Measurements from ENCODE around the gene UBASH3A. TPM values are rescaled to one million over a fixed set of nuclear protein-coding genes. Genes with fewer than 3 reads are reported as not detected.

The UBASH3A gene
- total RNA-seq, 2 experiments from 2014 or later, result not detected

- no peak overlapping the region for H3K27ac ChIP-seq (ENCODE audit: low read depth, low read length, poor library complexity, severe bottlenecking)
- H3K4me3 ChIP-seq (ENCODE audit: low read depth, low read length, poor library complexity, severe bottlenecking), result no peak overlapping the region
- no peak overlapping the region for H2AFZ ChIP-seq (ENCODE audit: low read length)
- H3K79me2 ChIP-seq (ENCODE audit: insufficient read depth, low read depth, low read length), result no peaks in the 10 kb centered on the region
- H3K4me2 ChIP-seq (ENCODE audit: low read length), result no peak overlapping the region
- POLR2A ChIA-PET, result no interaction called here
- CTCF ChIA-PET (ENCODE audit: unreplicated experiment), result no interaction called here
- no peaks in the 10 kb centered on the region for H3K36me3 ChIP-seq (ENCODE audit: insufficient read depth, low read length)
- DNase-seq (ENCODE audit: low spot score), result no peak
- H3K9me2 ChIP-seq (ENCODE audit: insufficient read depth, low read length), result no peaks in the 10 kb centered on the region
- H3K4me1 ChIP-seq (ENCODE audit: insufficient read depth, low read length, poor library complexity, severe bottlenecking), result no peaks in the 10 kb centered on the region
- H4K20me1 ChIP-seq (ENCODE audit: insufficient read depth, low read length), result no peaks in the 10 kb centered on the region
- intact Hi-C loops (cut with micrococcal nuclease; ENCODE audit: unreplicated experiment), result no loop called here
- no peak for TF ChIP-seq EZH2phosphoT487 (IDR thresholded peaks at IDR 0.05; ENCODE audit: borderline replicate concordance, low read depth, low read length)
- TF ChIP-seq CTCF (conservative IDR thresholded peaks at IDR 0.05; ENCODE audit: low read length), result no peak
- peaks cover 7% of the 10 kb centered on the region for H3K9me3 ChIP-seq (ENCODE audit: low read length)
- no TSS peak for BruUV-seq (replicated peaks)
Measured at GRCh38 chr21:42433946-42434551, 30.3 kb downstream of the UBASH3A start.

GRCh38 chr21:42434884-42435283, 31.2 kb downstream of the UBASH3A start:
- Histone ChIP-seq H3K4me1 (ENCODE audit: insufficient read depth, low read length, poor library complexity, severe bottlenecking) (no peaks in the 10 kb centered on the region), H3K9me3 (ENCODE audit: low read length) (peaks cover 7% of the 10 kb centered on the region), H4K20me1 (ENCODE audit: insufficient read depth, low read length) (no peaks in the 10 kb centered on the region), H2AFZ (ENCODE audit: low read length) (no peak overlapping the region), H3K79me2 (ENCODE audit: insufficient read depth, low read depth, low read length) (no peaks in the 10 kb centered on the region), H3K36me3 (ENCODE audit: insufficient read depth, low read length) (no peaks in the 10 kb centered on the region), H3K4me3 (ENCODE audit: low read depth, low read length, poor library complexity, severe bottlenecking) (no peak overlapping the region), H3K9me2 (ENCODE audit: insufficient read depth, low read length) (no peaks in the 10 kb centered on the region), H3K27ac (ENCODE audit: low read depth, low read length, poor library complexity, severe bottlenecking) (no peak overlapping the region), H3K4me2 (ENCODE audit: low read length) (no peak overlapping the region)
- ChIA-PET POLR2A (no interaction called here), CTCF (ENCODE audit: unreplicated experiment) (no interaction called here)
- TF ChIP-seq EZH2phosphoT487 (IDR thresholded peaks at IDR 0.05; ENCODE audit: borderline replicate concordance, low read depth, low read length) (no peak), CTCF (conservative IDR thresholded peaks at IDR 0.05; ENCODE audit: low read length) (no peak)
- intact Hi-C loops (cut with micrococcal nuclease; ENCODE audit: unreplicated experiment), result no loop called here
- DNase-seq (ENCODE audit: low spot score), result no peak
- no TSS peak for BruUV-seq (replicated peaks)

- no peak overlapping the region for H2AFZ ChIP-seq (ENCODE audit: low read length)
- DNase-seq (ENCODE audit: low spot score), result no peak
- H3K9me3 ChIP-seq (ENCODE audit: low read length), result peaks cover 7% of the 10 kb centered on the region
- no peaks in the 10 kb centered on the region for H4K20me1 ChIP-seq (ENCODE audit: insufficient read depth, low read length)
- H3K79me2 ChIP-seq (ENCODE audit: insufficient read depth, low read depth, low read length), result no peaks in the 10 kb centered on the region
- H3K4me1 ChIP-seq (ENCODE audit: insufficient read depth, low read length, poor library complexity, severe bottlenecking), result no peaks in the 10 kb centered on the region
- POLR2A ChIA-PET, result interaction anchor here (0.5 kb wide), 1 partner anchor 497 kb away, joined by 6 read pairs; no protein-coding TSS in a partner anchor
- BruUV-seq (replicated peaks), result no TSS peak
- no peaks in the 10 kb centered on the region for H3K9me2 ChIP-seq (ENCODE audit: insufficient read depth, low read length)
- H3K27ac ChIP-seq (ENCODE audit: low read depth, low read length, poor library complexity, severe bottlenecking), result no peak overlapping the region
- H3K36me3 ChIP-seq (ENCODE audit: insufficient read depth, low read length), result no peaks in the 10 kb centered on the region
- intact Hi-C loops (cut with micrococcal nuclease; ENCODE audit: unreplicated experiment), result no loop called here
- H3K4me3 ChIP-seq (ENCODE audit: low read depth, low read length, poor library complexity, severe bottlenecking), result no peak overlapping the region
- H3K4me2 ChIP-seq (ENCODE audit: low read length), result no peak overlapping the region
- CTCF ChIA-PET (ENCODE audit: unreplicated experiment), result no interaction called here
- no peak for TF ChIP-seq CTCF (conservative IDR thresholded peaks at IDR 0.05; ENCODE audit: low read length)
- TF ChIP-seq EZH2phosphoT487 (IDR thresholded peaks at IDR 0.05; ENCODE audit: borderline replicate concordance, low read depth, low read length), result no peak
Measured at GRCh38 chr21:42435401-42435800, 31.7 kb downstream of the UBASH3A start.
